ENCODE data around the gene NOP56. TPM values are rescaled to one million over a fixed set of nuclear protein-coding genes. Genes with fewer than 3 reads are reported as not detected.
A peak's percentile ranks its signal among the peaks of the same experiment; 100 is the strongest.

Gene NOP56
- total and polyA plus RNA-seq, 2 of the 8 experiments (the other 6 are each of a cell fraction or from before 2014, with no cell fraction given) = 391 to 677 TPM

MicroRNAs within 50 kb of the gene (microRNA counts, 767-probe panel; counts per million panel counts)
- 879 counts per million, percentile 95 among the panel's probes with 10 or more counts for microRNA hsa-miR-1292

Small RNAs within 50 kb of the gene (microRNA-seq; reads per million reads assigned to microRNA genes)
- 3.9 to 5.1 reads per million in 2 experiments for gene MIR1292 (ENCODE audit: borderline microRNAs expressed in 2 of 2, borderline number of aligned reads in 2 of 2, borderline replicate concordance in 1 of 2)

Small RNAs within 50 kb of the gene (small RNA-seq; reads per million reads assigned to genes)
- gene SNORA51 (ENCODE audit: insufficient read depth) (not detected), gene SNORD110 (ENCODE audit: insufficient read depth) (not detected), gene SNORD56 (ENCODE audit: insufficient read depth) (not detected), gene SNORD57 (ENCODE audit: insufficient read depth) (not detected), gene SNORD86 (ENCODE audit: insufficient read depth) (not detected)

Other genes starting within 250 kb of the NOP56 start
- gene SNRPB, start 181.8 kb upstream of the NOP56 start, total RNA-seq (2021; fragmentation: NEBNext Ultra II Directional; extraction: Animal tissue kit (Norgen Biotek cat#: 25700)) = 495 and 507 TPM in 2 replicates
- gene SNRPB, start 181.8 kb upstream of the NOP56 start, polyA plus RNA-seq (2011; rRNA removed) = 589 and 706 TPM in 2 replicates
- gene ZNF343, start 143.7 kb upstream of the NOP56 start, total RNA-seq (2021; fragmentation: NEBNext Ultra II Directional; extraction: Animal tissue kit (Norgen Biotek cat#: 25700)) = 3.7 and 5.0 TPM in 2 replicates
- 1.1 and 1.8 TPM in 2 replicates for gene ZNF343, start 143.7 kb upstream of the NOP56 start, polyA plus RNA-seq (2011; rRNA removed)
- not detected in 2 replicates for gene TMC2, start 116.1 kb upstream of the NOP56 start, total RNA-seq (2021; fragmentation: NEBNext Ultra II Directional; extraction: Animal tissue kit (Norgen Biotek cat#: 25700))
- gene TMC2, start 116.1 kb upstream of the NOP56 start, polyA plus RNA-seq (2011; rRNA removed) = 0.05 TPM in 1 of 2 replicates, not detected in the other
- 103 and 110 TPM in 2 replicates for gene IDH3B, start 11.6 kb downstream of the NOP56 start, total RNA-seq (2021; fragmentation: NEBNext Ultra II Directional; extraction: Animal tissue kit (Norgen Biotek cat#: 25700))
- gene IDH3B, start 11.6 kb downstream of the NOP56 start, polyA plus RNA-seq (2011; rRNA removed) = 162 and 167 TPM in 2 replicates
- gene EBF4, start 40.1 kb downstream of the NOP56 start, total RNA-seq (2021; fragmentation: NEBNext Ultra II Directional; extraction: Animal tissue kit (Norgen Biotek cat#: 25700)) = 1.2 and 1.6 TPM in 2 replicates
- 2.9 and 3.6 TPM in 2 replicates for gene EBF4, start 40.1 kb downstream of the NOP56 start, polyA plus RNA-seq (2011; rRNA removed)
- gene CPXM1, start 148.0 kb downstream of the NOP56 start, total RNA-seq (2021; fragmentation: NEBNext Ultra II Directional; extraction: Animal tissue kit (Norgen Biotek cat#: 25700)) = 28.8 and 31.3 TPM in 2 replicates
- 81.9 and 90.9 TPM in 2 replicates for gene CPXM1, start 148.0 kb downstream of the NOP56 start, polyA plus RNA-seq (2011; rRNA removed)
- gene C20orf141, start 162.4 kb downstream of the NOP56 start, total RNA-seq (2021; fragmentation: NEBNext Ultra II Directional; extraction: Animal tissue kit (Norgen Biotek cat#: 25700)) = not detected in 2 replicates
- not detected in 2 replicates for gene C20orf141, start 162.4 kb downstream of the NOP56 start, polyA plus RNA-seq (2011; rRNA removed)
- not detected in 2 replicates for gene TMEM239, start 163.7 kb downstream of the NOP56 start, total RNA-seq (2021; fragmentation: NEBNext Ultra II Directional; extraction: Animal tissue kit (Norgen Biotek cat#: 25700))
- not detected in 2 replicates for gene TMEM239, start 163.7 kb downstream of the NOP56 start, polyA plus RNA-seq (2011; rRNA removed)
- 13.4 and 14.6 TPM in 2 replicates for gene PCED1A, start 188.0 kb downstream of the NOP56 start, total RNA-seq (2021; fragmentation: NEBNext Ultra II Directional; extraction: Animal tissue kit (Norgen Biotek cat#: 25700))
- 18.9 and 30.8 TPM in 2 replicates for gene PCED1A, start 188.0 kb downstream of the NOP56 start, polyA plus RNA-seq (2011; rRNA removed)
- 22.6 and 25.9 TPM in 2 replicates for gene VPS16, start 188.1 kb downstream of the NOP56 start, total RNA-seq (2021; fragmentation: NEBNext Ultra II Directional; extraction: Animal tissue kit (Norgen Biotek cat#: 25700))
- gene VPS16, start 188.1 kb downstream of the NOP56 start, polyA plus RNA-seq (2011; rRNA removed) = 23.8 and 26.8 TPM in 2 replicates
- 46.8 and 51.3 TPM in 2 replicates for gene PTPRA, start 220.8 kb downstream of the NOP56 start, total RNA-seq (2021; fragmentation: NEBNext Ultra II Directional; extraction: Animal tissue kit (Norgen Biotek cat#: 25700))
- 31.2 and 47.7 TPM in 2 replicates for gene PTPRA, start 220.8 kb downstream of the NOP56 start, polyA plus RNA-seq (2011; rRNA removed)